Esophagus squamous epithelium (tissue), 5 donors: Measurements from ENCODE around the gene SPSB3. TPM values are rescaled to one million over a fixed set of nuclear protein-coding genes. Genes with fewer than 3 reads are reported as not detected.

Experiments used
- DNase-seq: peaks from one replicate; lab custom pipeline; 2025; lab: John Stamatoyannopoulos, UW
- H3K27ac ChIP-seq, 4 donors: fragments of 200-600 bp; sonication (generic); one replicate each; pipeline ENCODE4 v1.5.1; 2016 to 2019; ENCODE audit warnings: mild to moderate bottlenecking in 1 of 4
- H3K27me3 ChIP-seq, 4 donors: fragments of 200-600 bp; sonication (generic); 1 replicate in 3 of 4; 2 replicates in 1 of 4; pipeline versions ENCODE4 v1.5.1 to v1.6.0; 2017 to 2021; ENCODE audit warnings: antibody characterized with exemption in 1 of 4
- H3K36me3 ChIP-seq, 3 donors: fragments of 200-600 bp; sonication (generic); one replicate each; pipeline ENCODE4 v1.5.1; 2016 to 2019
- H3K4me1 ChIP-seq, 3 donors: fragments of 200-600 bp; sonication (generic); one replicate each; pipeline ENCODE4 v1.5.1; 2017 to 2019
- H3K4me3 ChIP-seq, 4 donors: fragments of 200-600 bp; sonication (generic); 1 replicate in 3 of 4; 2 replicates in 1 of 4; pipeline ENCODE4 v1.5.1; 2016 to 2019; ENCODE audit warnings: mild to moderate bottlenecking in 2 of 4, moderate library complexity in 1 of 4
- H3K9me3 ChIP-seq, 3 donors: fragments of 200-600 bp; sonication (generic); one replicate each; pipeline ENCODE4 v1.5.1; 2016 to 2019
- POLR2A ChIP-seq, 4 donors: fragments of 450-650 bp; IDR thresholded peaks; one replicate each; pipeline ENCODE4 v1.6.1; 2017; ENCODE audit warnings: antibody characterized with exemption in 4 of 4, mild to moderate bottlenecking in 4 of 4, moderate library complexity in 3 of 4
- WGBS, 2 donors: methylation state at CpG; one replicate each; pipeline ENCODE4 v1.1.5; 2018; 5-methylcytosine and 5-hydroxymethylcytosine counted together
- intact Hi-C: fragments of 100-400 bp; cut with DNase I; formaldehyde crosslinking; loops from one replicate; pipeline ENCODE4 v1.15.0; 2022
- total RNA-seq, 4 donors: library from RNA; depleted of rRNA; stranded (reverse); fragments of >200 nt; gene quantifications; one replicate each; pipeline ENCODE4 v1.1.0, GENCODE V29; 2016
- TF ChIP-seq, protein P1 (sequence below), 6 experiments: fragments of 450-650 bp in 4 of 6; fragments of 200-600 bp in 2 of 6; sonication (generic) in 2 of 6; IDR thresholded peaks; one replicate each; pipeline ENCODE4 v1.5.1; 2016 to 2019; ENCODE audit warnings: antibody characterized with exemption in 6 of 6, mild to moderate bottlenecking in 4 of 6, moderate library complexity in 4 of 6
- donor health status: DM: yes; HTN: yes; CAD: no.

Gene SPSB3
- total RNA-seq, 4 donors from 2014 or later = 27.8 to 84.5 (median 45.1) TPM

- intact Hi-C loops = no loop called here
- WGBS, 2 donors = 60% methylated on average over 1 of the region's 36 CpGs; no CpG with 5 or more reads in 1 of the 2 donors
- peaks cover 25 to 78% (median 27%) of the 10 kb centered on the region in 3 donors for H3K4me1 ChIP-seq
- peak overlapping the region in 2 of 4 donors; percentile 28 to 44 for H3K27ac ChIP-seq
- no peaks in the 10 kb centered on the region for H3K27me3 ChIP-seq
- H3K4me3 ChIP-seq = no peak overlapping the region
- no peak for DNase-seq
- H3K36me3 ChIP-seq = peaks cover 6 to 67% (median 28%) of the 10 kb centered on the region in 3 donors
- H3K9me3 ChIP-seq = no peaks in the 10 kb centered on the region
- no peak for TF ChIP-seq POLR2A (IDR thresholded peaks at IDR 0.05)
- TF ChIP-seq, protein P1, sequence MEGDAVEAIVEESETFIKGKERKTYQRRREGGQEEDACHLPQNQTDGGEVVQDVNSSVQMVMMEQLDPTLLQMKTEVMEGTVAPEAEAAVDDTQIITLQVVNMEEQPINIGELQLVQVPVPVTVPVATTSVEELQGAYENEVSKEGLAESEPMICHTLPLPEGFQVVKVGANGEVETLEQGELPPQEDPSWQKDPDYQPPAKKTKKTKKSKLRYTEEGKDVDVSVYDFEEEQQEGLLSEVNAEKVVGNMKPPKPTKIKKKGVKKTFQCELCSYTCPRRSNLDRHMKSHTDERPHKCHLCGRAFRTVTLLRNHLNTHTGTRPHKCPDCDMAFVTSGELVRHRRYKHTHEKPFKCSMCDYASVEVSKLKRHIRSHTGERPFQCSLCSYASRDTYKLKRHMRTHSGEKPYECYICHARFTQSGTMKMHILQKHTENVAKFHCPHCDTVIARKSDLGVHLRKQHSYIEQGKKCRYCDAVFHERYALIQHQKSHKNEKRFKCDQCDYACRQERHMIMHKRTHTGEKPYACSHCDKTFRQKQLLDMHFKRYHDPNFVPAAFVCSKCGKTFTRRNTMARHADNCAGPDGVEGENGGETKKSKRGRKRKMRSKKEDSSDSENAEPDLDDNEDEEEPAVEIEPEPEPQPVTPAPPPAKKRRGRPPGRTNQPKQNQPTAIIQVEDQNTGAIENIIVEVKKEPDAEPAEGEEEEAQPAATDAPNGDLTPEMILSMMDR (IDR thresholded peaks at IDR 0.05) = no peak
Measured at GRCh38 chr16:1777375-1778199, 4.8 kb downstream of the SPSB3 start.

- Histone ChIP-seq H3K9me3 (no peaks in the 10 kb centered on the region), H3K36me3 (peaks cover 6 to 67% (median 28%) of the 10 kb centered on the region in 3 donors), H3K4me1 (peaks cover 27 to 83% (median 29%) of the 10 kb centered on the region in 3 donors), H3K27me3 (no peaks in the 10 kb centered on the region), H3K4me3 (no peak overlapping the region), H3K27ac (peak overlapping the region in 2 of 4 donors; percentile 13 to 44)
- TF ChIP-seq, protein P1 (IDR thresholded peaks at IDR 0.05) = no peak
- no peak for TF ChIP-seq POLR2A (IDR thresholded peaks at IDR 0.05)
- 87% methylated on average over 3 of the region's 22 CpGs; no CpG with 5 or more reads in 1 of the 2 donors for WGBS, 2 donors
- intact Hi-C loops = no loop called here
- no peak for DNase-seq
Measured at GRCh38 chr16:1776991-1777374, 5.4 kb downstream of the SPSB3 start.

GRCh38 chr16:1776672-1776955 is 5.8 kb downstream of the SPSB3 start:
- intact Hi-C loops = no loop called here
- peaks cover 26 to 83% (median 29%) of the 10 kb centered on the region in 3 donors for H3K4me1 ChIP-seq
- DNase-seq = no peak

GRCh38 chr16:1775846-1776671 is 6.3 kb downstream of the SPSB3 start:
- Histone ChIP-seq H3K27ac (no peak overlapping the region), H3K27me3 (no peaks in the 10 kb centered on the region), H3K4me3 (no peak overlapping the region), H3K4me1 (peaks cover 21 to 83% (median 25%) of the 10 kb centered on the region in 3 donors), H3K9me3 (no peaks in the 10 kb centered on the region), H3K36me3 (peaks cover 6 to 65% (median 28%) of the 10 kb centered on the region in 3 donors)
- intact Hi-C loops = no loop called here
- no peak for TF ChIP-seq POLR2A (IDR thresholded peaks at IDR 0.05)
- TF ChIP-seq, protein P1 (IDR thresholded peaks at IDR 0.05) = no peak
- DNase-seq = no peak
- WGBS, 2 donors = 75 to 100% methylated on average over 5 of the region's 28 CpGs

More at GRCh38 chr16:1776672-1776955, 5.8 kb downstream of the SPSB3 start:
- peak overlapping the region in 2 of 4 donors; percentile 13 to 44 for H3K27ac ChIP-seq
- H3K4me3 ChIP-seq = no peak overlapping the region
- peaks cover 6 to 67% (median 28%) of the 10 kb centered on the region in 3 donors for H3K36me3 ChIP-seq
- no CpG with 5 or more reads among the region's 13 CpGs for WGBS, 2 donors
- H3K9me3 ChIP-seq = no peaks in the 10 kb centered on the region
- H3K27me3 ChIP-seq = no peaks in the 10 kb centered on the region
- no peak for TF ChIP-seq POLR2A (IDR thresholded peaks at IDR 0.05)
- TF ChIP-seq, protein P1 (IDR thresholded peaks at IDR 0.05) = no peak
